B cell (primary cell): ENCODE data around the gene MMP1. TPM values are rescaled to one million over a fixed set of nuclear protein-coding genes. Genes with fewer than 3 reads are reported as not detected.
A peak's percentile ranks its signal among the peaks of the same experiment; 100 is the strongest.

ENCODE experiments used
- ATAC-seq: fragments of 200-7000 bp; cut with Tn5 transposase; one replicate; pipeline ENCODE4 v1.10.0; 2021; ENCODE audit warnings: low read depth, mild to moderate bottlenecking, moderate number of reproducible peaks, moderate library complexity
- CTCF ChIA-PET: fragments of 350-600 bp; sonication (Branson Sonifier 250); formaldehyde crosslinking; loops from one replicate; lab custom pipeline; 2021; ENCODE audit warnings: antibody characterized with exemption, inconsistent platforms; lab: Charles Lee
- POLR2A ChIA-PET: fragments of 350-600 bp; sonication (Branson Sonifier 250); formaldehyde crosslinking; loops from one replicate; lab custom pipeline; 2021; ENCODE audit warnings: antibody characterized with exemption; lab: Charles Lee
- DNase-seq: peaks from one replicate; pipeline ENCODE4 v3.0.0; 2013
- H2AFZ ChIP-seq: 2 replicates; pipeline ENCODE4 v1.6.1; 2012; ENCODE audit warnings: mild to moderate bottlenecking, low read depth, low read length; ENCODE audit not compliant: insufficient read depth, poor library complexity, severe bottlenecking
- H3K27ac ChIP-seq, 2 donors: 1 replicate in 1 of 2; 2 replicates in 1 of 2; pipeline ENCODE4 v1.5.1; 2012 to 2013; ENCODE audit warnings: low read length in 2 of 2, mild to moderate bottlenecking in 2 of 2, moderate library complexity in 1 of 2
- H3K27me3 ChIP-seq, 4 experiments: fragments of 200-600 bp in 1 of 4; sonication (generic) in 1 of 4; replicated peaks in 1 of 4; 1 replicate in 2 of 4; 2 replicates in 2 of 4; pipeline versions ENCODE4 v1.6.1 to v1.7.0; 2013 to 2016; ENCODE audit warnings: low read length in 3 of 4, mild to moderate bottlenecking in 2 of 4, mixed read lengths in 1 of 4, moderate library complexity in 1 of 4; ENCODE audit not compliant: insufficient read depth in 4 of 4, control insufficient read depth in 3 of 4; ENCODE audit errors: control extremely low read depth in 1 of 4
- H3K36me3 ChIP-seq, 2 experiments: replicated peaks in 1 of 2; 1 replicate in 1 of 2; 2 replicates in 1 of 2; pipeline versions ENCODE4 v1.6.1 to v1.7.1; 2013; ENCODE audit warnings: low read length in 1 of 2; ENCODE audit not compliant: insufficient read depth in 2 of 2, control insufficient read depth in 1 of 2; ENCODE audit errors: control extremely low read depth in 1 of 2, extremely low read depth in 1 of 2
- H3K4me1 ChIP-seq, 2 donors: fragments of 200-600 bp in 1 of 2; sonication (generic) in 1 of 2; 1 replicate in 1 of 2; 2 replicates in 1 of 2; pipeline versions ENCODE4 v1.5.1 to v1.6.1; 2013 to 2017; ENCODE audit warnings: low read length in 2 of 2; ENCODE audit not compliant: control insufficient read depth in 2 of 2, insufficient read depth in 2 of 2
- H3K4me2 ChIP-seq: replicated peaks from 2 replicates; pipeline ENCODE3; 2012; ENCODE audit warnings: mild to moderate bottlenecking, low read depth, low read length; ENCODE audit not compliant: poor library complexity, severe bottlenecking
- H3K4me3 ChIP-seq, 5 experiments: fragments of 200-600 bp in 1 of 5; sonication (generic) in 1 of 5; 1 replicate in 3 of 5; 2 replicates in 2 of 5; pipeline versions ENCODE4 v1.5.1 to v1.7.0; 2011 to 2016; ENCODE audit warnings: low read length in 4 of 5, mild to moderate bottlenecking in 4 of 5, low read depth in 2 of 5, control low read depth in 1 of 5, moderate library complexity in 1 of 5; ENCODE audit not compliant: insufficient read depth in 1 of 5; ENCODE audit errors: control extremely low read depth in 1 of 5, extremely low read depth in 1 of 5
- H3K79me2 ChIP-seq: fragments of 200-600 bp; sonication (generic); one replicate; pipeline ENCODE4 v1.6.0; 2016; ENCODE audit warnings: low read length; ENCODE audit not compliant: control insufficient read depth, insufficient read depth
- H3K9ac ChIP-seq: fragments of 200-600 bp; sonication (generic); 2 replicates; pipeline ENCODE4 v1.6.1; 2017; ENCODE audit warnings: mild to moderate bottlenecking, low read length, moderate library complexity
- H3K9me3 ChIP-seq, 3 donors: one replicate each; pipeline versions ENCODE4 v1.6.1 to v1.7.1; 2013; ENCODE audit warnings: low read length in 2 of 3; ENCODE audit not compliant: control insufficient read depth in 2 of 3, insufficient read depth in 1 of 3; ENCODE audit errors: control extremely low read depth in 1 of 3
- H4K20me1 ChIP-seq: 2 replicates; pipeline ENCODE4 v1.6.0; 2012; ENCODE audit warnings: mild to moderate bottlenecking, low read length; ENCODE audit not compliant: insufficient read depth, control insufficient read depth, poor library complexity, severe bottlenecking
- H3K27ac Mint-ChIP-seq: one replicate; pipeline ENCODE4 v1.8.0; 2021; ENCODE audit warnings: mixed read lengths
- H3K27me3 Mint-ChIP-seq: one replicate; pipeline ENCODE4 v1.8.0; 2021; ENCODE audit warnings: mixed read lengths
- H3K4me1 Mint-ChIP-seq: one replicate; pipeline ENCODE4 v1.8.0; 2021; ENCODE audit warnings: mixed read lengths
- H3K4me3 Mint-ChIP-seq: one replicate; pipeline ENCODE4 v1.8.0; 2021; ENCODE audit warnings: mixed read lengths
- H3K9me3 Mint-ChIP-seq: one replicate; pipeline ENCODE4 v1.8.0; 2022; ENCODE audit warnings: mixed read lengths; ENCODE audit not compliant: insufficient read depth
- CTCF ChIP-seq: fragments of 200-600 bp; IDR thresholded peaks from one replicate; pipeline ENCODE4 v1.8.0; 2022; ENCODE audit warnings: antibody characterized with exemption, mild to moderate bottlenecking
- EZH2 ChIP-seq: IDR thresholded peaks from 2 replicates; pipeline ENCODE4 v1.6.1; 2012; ENCODE audit warnings: borderline replicate concordance, low read depth, mild to moderate bottlenecking, moderate library complexity, low read length; ENCODE audit not compliant: insufficient read depth, poor library complexity, severe bottlenecking
- WGBS: methylation state at CpG from one replicate; pipeline ENCODE4 v1.1.5; 2013; ENCODE audit warnings: missing lambda C conversion rate; ENCODE audit not compliant: insufficient coverage; 5-methylcytosine and 5-hydroxymethylcytosine counted together
- intact Hi-C: fragments of 100-400 bp; cut with micrococcal nuclease; formaldehyde crosslinking; loops from one replicate; pipeline ENCODE4 v1.10.0; 2022
- polyA plus RNA-seq: library from polyadenylated mRNA; depleted of rRNA; stranded (reverse); fragments of >200 nt; gene quantifications from 2 replicates; pipeline ENCODE4 v1.2.3, GENCODE V29; 2012
- total RNA-seq, 2 donors: library from RNA; stranded (reverse); fragments of 120-200 nt in 1 of 2; gene quantifications; 1 replicate in 1 of 2; 2 replicates in 1 of 2; pipeline versions ENCODE4 v1.2.3 to v1.2.4, GENCODE V29; 2013 to 2022

The MMP1 gene
- total and polyA plus RNA-seq, 2 donors (not counting 1 experiment from before 2014, with no cell fraction given) = not detected

- POLR2A ChIA-PET = no interaction called here
- no peaks in the 10 kb centered on the region for H4K20me1 ChIP-seq
- Mint-ChIP-seq H3K27me3 (peaks cover 44% of the 10 kb centered on the region), H3K4me1 (peaks cover 2% of the 10 kb centered on the region), H3K9me3 (no peaks in the 10 kb centered on the region), H3K4me3 (no peak overlapping the region), H3K27ac (no peak overlapping the region)
- H3K4me1 ChIP-seq = no peaks in the 10 kb centered on the region
- CTCF ChIA-PET = no interaction called here
- 43% methylated on average over 31 of the region's 38 CpGs for WGBS
- H3K79me2 ChIP-seq = no peaks in the 10 kb centered on the region
- no peak for ATAC-seq
- no peak overlapping the region for H3K27ac ChIP-seq
- TF ChIP-seq EZH2 (no peak), CTCF (no peak)
- H3K4me3 ChIP-seq = no peak overlapping the region
- peak overlapping the region; percentile 33 for H2AFZ ChIP-seq
- no peak overlapping the region for H3K4me2 ChIP-seq
- no peaks in the 10 kb centered on the region for H3K36me3 ChIP-seq
- intact Hi-C loops = no loop called here
- H3K9ac ChIP-seq = no peak overlapping the region
- no peak for DNase-seq
- peaks cover 0 to 11% (median 0%) of the 10 kb centered on the region in 4 experiments for H3K27me3 ChIP-seq
- peaks cover 0 to 4% (median 0%) of the 10 kb centered on the region in 3 donors for H3K9me3 ChIP-seq
Measured at GRCh38 chr11:102831489-102832440, 33.8 kb upstream of the MMP1 start.

GRCh38 chr11:102831128-102831488 lies 33.1 kb upstream of the MMP1 start:
- ATAC-seq (no peak), DNase-seq (no peak)
- intact Hi-C loops = no loop called here
- Histone ChIP-seq H3K4me1 (no peaks in the 10 kb centered on the region), H3K36me3 (no peaks in the 10 kb centered on the region), H4K20me1 (no peaks in the 10 kb centered on the region), H3K79me2 (no peaks in the 10 kb centered on the region), H3K4me2 (no peak overlapping the region), H2AFZ (peak overlapping the region; percentile 33), H3K9ac (no peak overlapping the region), H3K4me3 (no peak overlapping the region), H3K27me3 (peaks cover 0 to 13% (median 0%) of the 10 kb centered on the region in 4 experiments), H3K27ac (no peak overlapping the region), H3K9me3 (peaks cover 0 to 7% (median 0%) of the 10 kb centered on the region in 3 donors)
- TF ChIP-seq CTCF (no peak), EZH2 (no peak)
- no peak overlapping the region for H3K27ac Mint-ChIP-seq
- ChIA-PET CTCF (no interaction called here), POLR2A (no interaction called here)
- whole genome bisulfite sequencing = 20% methylated on average over 1 of the region's 2 CpGs
- peaks cover 2% of the 10 kb centered on the region for H3K4me1 Mint-ChIP-seq
- no peak overlapping the region for H3K4me3 Mint-ChIP-seq
- H3K27me3 Mint-ChIP-seq = peaks cover 44% of the 10 kb centered on the region
- no peaks in the 10 kb centered on the region for H3K9me3 Mint-ChIP-seq
